SK-N-SH (cell line): Measurements from ENCODE around the gene CCDC141.

ENCODE experiments used
- CHD2 ChIP-seq: fragments of 150-350 bp; IDR thresholded peaks from 2 replicates; pipeline ENCODE4 v1.6.1; 2018; ENCODE audit warnings: low read length; ENCODE audit not compliant: partially characterized antibody
- EP300 ChIP-seq, 2 experiments: IDR thresholded peaks; 2 replicates each; pipeline versions ENCODE4 v1.4.0 to v1.6.1; 2012; ENCODE audit warnings: borderline replicate concordance in 1 of 2, low read depth in 1 of 2, low read length in 1 of 2
- FOXM1 ChIP-seq: IDR thresholded peaks from 2 replicates; pipeline ENCODE4 v1.4.0; 2012; ENCODE audit warnings: low read depth, mild to moderate bottlenecking
- GABPA ChIP-seq: IDR thresholded peaks from 2 replicates; pipeline ENCODE4 v1.4.0; 2012; ENCODE audit warnings: low read depth, mild to moderate bottlenecking
- RAD21 ChIP-seq: IDR thresholded peaks from 2 replicates; pipeline ENCODE4 v1.6.1; 2012; ENCODE audit warnings: mild to moderate bottlenecking, low read length
- REST ChIP-seq: IDR thresholded peaks from 2 replicates; pipeline ENCODE4 v1.6.1; 2012; ENCODE audit warnings: mild to moderate bottlenecking, low read depth, low read length, moderate library complexity
- TF ChIP-seq, protein P1 (sequence below): fragments of 200-600 bp; sonication (generic); IDR thresholded peaks from 2 replicates; pipeline ENCODE4 v1.6.1; 2017; ENCODE audit warnings: antibody characterized with exemption, mild to moderate bottlenecking, moderate library complexity

DNA sequence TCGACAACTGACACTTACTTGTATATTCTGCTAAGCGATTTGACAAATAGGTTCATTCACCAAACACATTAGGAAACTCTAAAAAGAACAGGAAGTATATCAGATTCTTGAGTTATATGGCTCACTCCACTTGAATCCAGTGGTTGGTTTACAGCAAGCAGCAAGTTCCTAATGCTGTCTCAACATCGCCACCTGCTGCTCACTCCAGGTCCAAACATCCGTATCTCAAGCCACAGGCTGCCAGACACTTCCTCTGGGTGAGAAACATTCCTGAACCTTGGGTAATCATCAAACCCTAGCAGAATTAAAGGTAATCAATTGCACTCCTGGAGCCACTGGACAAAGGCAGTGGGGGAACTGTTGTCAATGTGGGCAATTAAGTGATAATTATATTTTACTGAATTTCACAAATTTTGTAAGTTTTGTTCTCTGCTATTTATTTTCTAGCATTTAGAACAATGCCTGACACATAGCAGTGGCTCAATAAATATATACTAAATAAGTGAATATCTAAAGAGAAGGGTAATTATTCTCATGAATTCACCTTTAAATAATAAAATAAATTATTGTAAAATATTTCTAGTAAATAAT is 135.6 kb downstream of the CCDC141 start:
- TF ChIP-seq FOXM1 (no peak), GABPA (no peak), REST (no peak), RAD21 (peak; percentile 92), EP300 (IDR thresholded peaks at IDR 0.05; ENCODE audit: borderline replicate concordance in 1 of 2, low read depth in 1 of 2, low read length in 1 of 2) (no peak), CHD2 (peak; percentile 23)
- TF ChIP-seq, protein P1, sequence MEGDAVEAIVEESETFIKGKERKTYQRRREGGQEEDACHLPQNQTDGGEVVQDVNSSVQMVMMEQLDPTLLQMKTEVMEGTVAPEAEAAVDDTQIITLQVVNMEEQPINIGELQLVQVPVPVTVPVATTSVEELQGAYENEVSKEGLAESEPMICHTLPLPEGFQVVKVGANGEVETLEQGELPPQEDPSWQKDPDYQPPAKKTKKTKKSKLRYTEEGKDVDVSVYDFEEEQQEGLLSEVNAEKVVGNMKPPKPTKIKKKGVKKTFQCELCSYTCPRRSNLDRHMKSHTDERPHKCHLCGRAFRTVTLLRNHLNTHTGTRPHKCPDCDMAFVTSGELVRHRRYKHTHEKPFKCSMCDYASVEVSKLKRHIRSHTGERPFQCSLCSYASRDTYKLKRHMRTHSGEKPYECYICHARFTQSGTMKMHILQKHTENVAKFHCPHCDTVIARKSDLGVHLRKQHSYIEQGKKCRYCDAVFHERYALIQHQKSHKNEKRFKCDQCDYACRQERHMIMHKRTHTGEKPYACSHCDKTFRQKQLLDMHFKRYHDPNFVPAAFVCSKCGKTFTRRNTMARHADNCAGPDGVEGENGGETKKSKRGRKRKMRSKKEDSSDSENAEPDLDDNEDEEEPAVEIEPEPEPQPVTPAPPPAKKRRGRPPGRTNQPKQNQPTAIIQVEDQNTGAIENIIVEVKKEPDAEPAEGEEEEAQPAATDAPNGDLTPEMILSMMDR = peak; percentile 90
